Lower leg skin (tissue), 3 donors: Measurements from ENCODE around the gene BAHCC1.

Experiments used
- CTCF ChIP-seq, 3 donors: fragments of 450-650 bp; IDR thresholded peaks; one replicate each; pipeline ENCODE4 v1.5.1; 2016; ENCODE audit warnings: antibody characterized with exemption in 3 of 3, mild to moderate bottlenecking in 3 of 3, moderate library complexity in 2 of 3
- POLR2A ChIP-seq, 2 donors: fragments of 450-650 bp; IDR thresholded peaks; one replicate each; pipeline ENCODE4 v1.6.1; 2016 to 2017; ENCODE audit warnings: antibody characterized with exemption in 2 of 2, mild to moderate bottlenecking in 1 of 2, moderate library complexity in 1 of 2

GRCh38 chr17:81457401-81457800 is 62.1 kb downstream of the BAHCC1 start:
- TF ChIP-seq CTCF (IDR thresholded peaks at IDR 0.05): no peak
- no peak for TF ChIP-seq POLR2A (IDR thresholded peaks at IDR 0.05)
